ENCODE results near the gene POU3F3.

POU3F3 gene

DNA sequence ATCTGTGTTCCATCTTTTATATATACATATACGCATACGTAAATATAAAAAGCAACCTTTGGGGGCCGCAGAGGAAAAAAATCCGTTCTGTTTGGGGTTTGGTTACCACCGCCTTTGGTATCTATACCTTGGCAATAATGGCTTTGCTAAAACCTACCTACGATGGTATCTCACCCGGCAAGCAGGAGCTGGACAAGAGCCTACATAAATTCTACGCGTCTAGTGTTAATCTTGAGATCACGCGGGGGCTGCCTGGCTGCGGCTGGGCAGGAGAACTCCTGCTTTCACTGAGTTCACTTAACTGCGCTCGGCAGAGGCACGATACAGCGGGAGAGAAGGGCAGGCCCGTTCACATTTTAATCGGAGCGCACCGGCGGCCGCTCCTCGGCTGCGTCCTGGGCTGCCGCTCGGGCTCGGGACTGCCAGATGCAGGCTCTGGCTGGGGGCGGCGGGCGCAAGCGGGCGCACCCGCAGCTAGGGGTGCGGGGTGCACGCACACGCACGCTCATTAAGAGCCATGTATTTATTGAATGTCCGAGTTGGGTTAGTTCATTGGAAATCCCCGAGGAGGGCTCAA lies 1.7 kb upstream of the POU3F3 start:
- peak overlapping the region; percentile 47 for H3K4me3 ChIP-seq (ENCODE audit: low read length)
- TF ChIP-seq CTCF (conservative IDR thresholded peaks at IDR 0.05; ENCODE audit: low read length) = no peak
- DNase-seq (ENCODE audit: low read depth) = no peak

- H3K4me3 ChIP-seq (ENCODE audit: low read length) = no peak overlapping the region
- TF ChIP-seq CTCF (conservative IDR thresholded peaks at IDR 0.05; ENCODE audit: low read length) = no peak
- no peak for DNase-seq (ENCODE audit: low read depth)
Measured at GRCh38 chr2:104854498-104855220, 744 bp downstream of the POU3F3 start.

DNA sequence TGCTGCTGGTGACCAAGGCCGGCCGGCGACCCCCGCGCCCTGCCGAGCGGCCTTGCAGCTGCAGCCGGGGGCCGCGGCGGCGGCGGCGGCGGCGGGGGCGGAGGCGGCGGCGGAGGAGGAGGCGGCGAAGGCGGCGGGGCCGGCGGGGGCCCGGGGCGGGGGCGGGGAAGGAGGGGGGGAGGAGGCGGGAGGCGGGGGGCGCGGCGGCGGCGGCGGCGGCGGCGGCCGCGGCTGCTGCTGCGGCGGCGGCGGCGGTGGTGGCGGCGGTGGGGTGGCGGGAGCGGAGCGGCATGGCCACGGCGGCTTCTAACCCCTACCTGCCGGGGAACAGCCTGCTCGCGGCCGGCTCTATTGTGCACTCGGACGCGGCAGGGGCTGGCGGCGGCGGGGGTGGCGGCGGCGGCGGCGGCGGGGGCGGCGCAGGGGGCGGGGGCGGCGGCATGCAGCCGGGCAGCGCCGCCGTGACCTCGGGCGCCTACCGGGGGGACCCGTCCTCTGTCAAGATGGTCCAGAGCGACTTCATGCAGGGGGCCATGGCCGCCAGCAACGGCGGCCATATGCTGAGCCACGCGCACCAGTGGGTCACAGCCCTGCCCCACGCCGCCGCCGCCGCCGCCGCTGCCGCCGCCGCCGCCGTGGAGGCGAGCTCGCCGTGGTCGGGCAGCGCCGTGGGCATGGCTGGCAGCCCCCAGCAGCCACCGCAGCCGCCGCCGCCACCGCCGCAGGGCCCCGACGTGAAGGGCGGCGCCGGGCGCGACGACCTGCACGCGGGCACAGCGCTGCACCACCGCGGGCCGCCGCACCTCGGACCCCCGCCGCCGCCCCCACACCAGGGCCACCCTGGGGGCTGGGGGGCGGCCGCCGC lies 1.5 kb downstream of the POU3F3 start:
- H3K4me3 ChIP-seq (ENCODE audit: low read length) = no peak overlapping the region
- no peak for TF ChIP-seq CTCF (conservative IDR thresholded peaks at IDR 0.05; ENCODE audit: low read length)
- DNase-seq (ENCODE audit: low read depth) = no peak

- no peak overlapping the region for H3K4me3 ChIP-seq (ENCODE audit: low read length)
- no peak for DNase-seq (ENCODE audit: low read depth)
- TF ChIP-seq CTCF (conservative IDR thresholded peaks at IDR 0.05; ENCODE audit: low read length) = no peak
Measured at GRCh38 chr2:104856086-104856972, 2.4 kb downstream of the POU3F3 start.

GRCh38 chr2:104856973-104857261 lies 3.0 kb downstream of the POU3F3 start:
- H3K4me3 ChIP-seq (ENCODE audit: low read length) = no peak overlapping the region
- no peak for DNase-seq (ENCODE audit: low read depth)
- TF ChIP-seq CTCF (conservative IDR thresholded peaks at IDR 0.05; ENCODE audit: low read length) = no peak

DNA sequence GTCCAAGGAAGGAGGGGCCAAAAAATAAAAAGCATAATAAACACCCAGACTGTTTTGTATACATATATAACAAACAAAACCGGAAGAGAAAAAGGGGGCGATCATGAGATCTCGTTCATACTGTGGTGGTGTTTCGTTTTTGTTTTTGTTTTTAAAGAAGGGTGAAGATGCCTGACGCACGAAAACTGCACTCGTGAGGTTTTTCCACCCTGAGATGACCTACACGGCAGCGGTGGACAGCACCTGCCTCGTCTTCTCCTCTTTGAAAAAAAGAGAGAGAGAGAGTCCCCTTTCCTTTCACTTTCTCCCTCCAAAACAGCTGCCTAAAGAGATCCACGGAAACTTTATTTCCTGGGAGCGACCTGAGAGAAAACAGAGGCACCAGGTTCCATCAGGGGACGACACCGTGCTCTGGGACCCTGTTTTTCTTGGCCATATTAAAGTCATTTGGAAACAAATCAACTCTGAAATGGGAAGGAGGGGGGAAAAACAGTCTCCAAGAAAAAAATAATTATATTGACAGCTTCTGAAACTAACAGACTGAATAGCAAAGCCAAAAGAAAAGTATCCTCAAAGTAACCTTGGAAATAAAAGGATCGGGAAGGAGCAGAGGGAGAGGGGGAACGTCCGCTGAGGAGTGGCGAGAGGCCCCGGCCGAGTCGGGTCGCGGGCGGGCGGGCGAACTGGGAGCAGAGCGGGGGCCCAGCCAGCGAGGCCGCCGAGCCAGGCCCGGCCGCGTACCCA lies 3.5 kb downstream of the POU3F3 start:
- DNase-seq (ENCODE audit: low read depth) = no peak
- no peak overlapping the region for H3K4me3 ChIP-seq (ENCODE audit: low read length)
- no peak for TF ChIP-seq CTCF (conservative IDR thresholded peaks at IDR 0.05; ENCODE audit: low read length)

Data from AG10803 (cell line).